Erythroblast (primary cell): Measurements from ENCODE around the gene LPO.

ENCODE experiments used
- GATA1 ChIP-seq: IDR thresholded peaks from 2 replicates; pipeline ENCODE4 v1.6.1; 2011; ENCODE audit warnings: low read depth, mild to moderate bottlenecking, control low read depth, low read length, moderate library complexity
- POLR2A ChIP-seq: IDR thresholded peaks from 2 replicates; pipeline ENCODE4 v1.6.1; 2011; ENCODE audit warnings: mild to moderate bottlenecking, low read length

GRCh38 chr17:58314706-58315015, 76.3 kb downstream of the LPO start:
- TF ChIP-seq POLR2A (no peak), GATA1 (no peak)
